ENCODE measurements around the gene STON1. TPM values are rescaled to one million over a fixed set of nuclear protein-coding genes. Genes with fewer than 3 reads are reported as not detected.
"Not testable (repeated sequence)": the region's sequence is repeated elsewhere in the genome, so short reads cannot be mapped to it uniquely, and the experiment has no call there.

STON1 gene
- total RNA-seq, 1 donor: 1.9 TPM

GRCh38 chr2:48514348-48515003 is 15.5 kb upstream of the STON1 start:
- H3K27me3 ChIP-seq (ENCODE audit: insufficient read depth, low read length): no peaks in the 10 kb centered on the region

GRCh38 chr2:48515513-48515985 is 14.4 kb upstream of the STON1 start:
- Histone ChIP-seq H3K9me3 (ENCODE audit: low read depth, low read length) (no peaks in the 10 kb centered on the region), H3K27me3 (ENCODE audit: insufficient read depth, low read length) (no peaks in the 10 kb centered on the region), H3K4me3 (ENCODE audit: low read length) (no peak overlapping the region), H3K4me1 (ENCODE audit: insufficient read depth, low read length) (no peaks in the 10 kb centered on the region)

More at GRCh38 chr2:48514348-48515003, 15.5 kb upstream of the STON1 start:
- no peak overlapping the region for H3K4me3 ChIP-seq (ENCODE audit: low read length)
- no peaks in the 10 kb centered on the region for H3K9me3 ChIP-seq (ENCODE audit: low read depth, low read length)
- peaks cover 3% of the 10 kb centered on the region for H3K4me1 ChIP-seq (ENCODE audit: insufficient read depth, low read length)

GRCh38 chr2:48519593-48519992 is 10.4 kb upstream of the STON1 start:
- Histone ChIP-seq H3K27me3 (ENCODE audit: insufficient read depth, low read length) (no peaks in the 10 kb centered on the region), H3K4me1 (ENCODE audit: insufficient read depth, low read length) (no peaks in the 10 kb centered on the region), H3K9me3 (ENCODE audit: low read depth, low read length) (no peaks in the 10 kb centered on the region)

GRCh38 chr2:48524756-48525155 is 5.2 kb upstream of the STON1 start:
- not testable (repeated sequence) for H3K27me3 ChIP-seq (ENCODE audit: insufficient read depth, low read length)

More at GRCh38 chr2:48519593-48519992, 10.4 kb upstream of the STON1 start:
- H3K4me3 ChIP-seq (ENCODE audit: low read length): no peak overlapping the region

GRCh38 chr2:48525269-48525943 is 4.5 kb upstream of the STON1 start:
- Histone ChIP-seq H3K4me3 (ENCODE audit: low read length) (no peak overlapping the region), H3K9me3 (ENCODE audit: low read depth, low read length) (no peaks in the 10 kb centered on the region), H3K4me1 (ENCODE audit: insufficient read depth, low read length) (peaks cover 5% of the 10 kb centered on the region), H3K27me3 (ENCODE audit: insufficient read depth, low read length) (no peaks in the 10 kb centered on the region)

More at GRCh38 chr2:48524756-48525155, 5.2 kb upstream of the STON1 start:
- H3K9me3 ChIP-seq (ENCODE audit: low read depth, low read length); H3K4me3 ChIP-seq (ENCODE audit: low read length); H3K4me1 ChIP-seq (ENCODE audit: insufficient read depth, low read length): not testable (repeated sequence)

- Histone ChIP-seq H3K4me3 (ENCODE audit: low read length) (no peak overlapping the region), H3K9me3 (ENCODE audit: low read depth, low read length) (no peaks in the 10 kb centered on the region), H3K4me1 (ENCODE audit: insufficient read depth, low read length) (peaks cover 14% of the 10 kb centered on the region), H3K27me3 (ENCODE audit: insufficient read depth, low read length) (no peaks in the 10 kb centered on the region)
Measured at GRCh38 chr2:48527226-48527885, 2.6 kb upstream of the STON1 start.

- Histone ChIP-seq H3K4me1 (ENCODE audit: insufficient read depth, low read length) (peaks cover 14% of the 10 kb centered on the region), H3K27me3 (ENCODE audit: insufficient read depth, low read length) (no peaks in the 10 kb centered on the region), H3K9me3 (ENCODE audit: low read depth, low read length) (no peaks in the 10 kb centered on the region), H3K4me3 (ENCODE audit: low read length) (no peak overlapping the region)
Measured at GRCh38 chr2:48528431-48528830, 1.5 kb upstream of the STON1 start.

- H3K4me1 ChIP-seq (ENCODE audit: insufficient read depth, low read length): peaks cover 14% of the 10 kb centered on the region
- no peaks in the 10 kb centered on the region for H3K9me3 ChIP-seq (ENCODE audit: low read depth, low read length)
Measured at GRCh38 chr2:48529194-48529593, 760 bp upstream of the STON1 start.

GRCh38 chr2:48529676-48530032 is 300 bp upstream of the STON1 start:
- Histone ChIP-seq H3K4me3 (ENCODE audit: low read length) (no peak overlapping the region), H3K4me1 (ENCODE audit: insufficient read depth, low read length) (peaks cover 14% of the 10 kb centered on the region), H3K27me3 (ENCODE audit: insufficient read depth, low read length) (no peaks in the 10 kb centered on the region), H3K9me3 (ENCODE audit: low read depth, low read length) (no peaks in the 10 kb centered on the region)

More at GRCh38 chr2:48529194-48529593, 760 bp upstream of the STON1 start:
- H3K27me3 ChIP-seq (ENCODE audit: insufficient read depth, low read length): no peaks in the 10 kb centered on the region
- no peak overlapping the region for H3K4me3 ChIP-seq (ENCODE audit: low read length)

- H3K4me1 ChIP-seq (ENCODE audit: insufficient read depth, low read length): peaks cover 14% of the 10 kb centered on the region
- no peaks in the 10 kb centered on the region for H3K9me3 ChIP-seq (ENCODE audit: low read depth, low read length)
- no peak overlapping the region for H3K4me3 ChIP-seq (ENCODE audit: low read length)
- no peaks in the 10 kb centered on the region for H3K27me3 ChIP-seq (ENCODE audit: insufficient read depth, low read length)
Measured at GRCh38 chr2:48531141-48531648, 1.2 kb downstream of the STON1 start.

- H3K9me3 ChIP-seq (ENCODE audit: low read depth, low read length): no peaks in the 10 kb centered on the region
- no peaks in the 10 kb centered on the region for H3K27me3 ChIP-seq (ENCODE audit: insufficient read depth, low read length)
- H3K4me1 ChIP-seq (ENCODE audit: insufficient read depth, low read length): peaks cover 14% of the 10 kb centered on the region
- no peak overlapping the region for H3K4me3 ChIP-seq (ENCODE audit: low read length)
Measured at GRCh38 chr2:48532174-48532573, 2.2 kb downstream of the STON1 start.

GRCh38 chr2:48532824-48533223 is 2.9 kb downstream of the STON1 start:
- Histone ChIP-seq H3K27me3 (ENCODE audit: insufficient read depth, low read length) (no peaks in the 10 kb centered on the region), H3K9me3 (ENCODE audit: low read depth, low read length) (no peaks in the 10 kb centered on the region), H3K4me3 (ENCODE audit: low read length) (no peak overlapping the region), H3K4me1 (ENCODE audit: insufficient read depth, low read length) (peaks cover 14% of the 10 kb centered on the region)

GRCh38 chr2:48534781-48535180 is 4.8 kb downstream of the STON1 start:
- Histone ChIP-seq H3K9me3 (ENCODE audit: low read depth, low read length) (no peaks in the 10 kb centered on the region), H3K4me3 (ENCODE audit: low read length) (no peak overlapping the region), H3K27me3 (ENCODE audit: insufficient read depth, low read length) (no peaks in the 10 kb centered on the region), H3K4me1 (ENCODE audit: insufficient read depth, low read length) (peaks cover 11% of the 10 kb centered on the region)

GRCh38 chr2:48540237-48540935 is 10.4 kb downstream of the STON1 start:
- no peaks in the 10 kb centered on the region for H3K4me1 ChIP-seq (ENCODE audit: insufficient read depth, low read length)
- H3K4me3 ChIP-seq (ENCODE audit: low read length): no peak overlapping the region
- H3K9me3 ChIP-seq (ENCODE audit: low read depth, low read length): no peaks in the 10 kb centered on the region
- no peaks in the 10 kb centered on the region for H3K27me3 ChIP-seq (ENCODE audit: insufficient read depth, low read length)

Measured in mononuclear cell (primary cell).